HG03064 (cell line): ENCODE data around the gene ABHD6.
"Not testable (repeated sequence)": the region's sequence is repeated elsewhere in the genome, so short reads cannot be mapped to it uniquely, and the experiment has no call there.

ENCODE experiments used
- ATAC-seq: cut with Tn5 transposase; IDR thresholded peaks from one replicate; pipeline ENCODE4 v1.9.1; 2021; ENCODE audit warnings: low read depth; ENCODE audit not compliant: unreplicated experiment

Gene ABHD6

DNA sequence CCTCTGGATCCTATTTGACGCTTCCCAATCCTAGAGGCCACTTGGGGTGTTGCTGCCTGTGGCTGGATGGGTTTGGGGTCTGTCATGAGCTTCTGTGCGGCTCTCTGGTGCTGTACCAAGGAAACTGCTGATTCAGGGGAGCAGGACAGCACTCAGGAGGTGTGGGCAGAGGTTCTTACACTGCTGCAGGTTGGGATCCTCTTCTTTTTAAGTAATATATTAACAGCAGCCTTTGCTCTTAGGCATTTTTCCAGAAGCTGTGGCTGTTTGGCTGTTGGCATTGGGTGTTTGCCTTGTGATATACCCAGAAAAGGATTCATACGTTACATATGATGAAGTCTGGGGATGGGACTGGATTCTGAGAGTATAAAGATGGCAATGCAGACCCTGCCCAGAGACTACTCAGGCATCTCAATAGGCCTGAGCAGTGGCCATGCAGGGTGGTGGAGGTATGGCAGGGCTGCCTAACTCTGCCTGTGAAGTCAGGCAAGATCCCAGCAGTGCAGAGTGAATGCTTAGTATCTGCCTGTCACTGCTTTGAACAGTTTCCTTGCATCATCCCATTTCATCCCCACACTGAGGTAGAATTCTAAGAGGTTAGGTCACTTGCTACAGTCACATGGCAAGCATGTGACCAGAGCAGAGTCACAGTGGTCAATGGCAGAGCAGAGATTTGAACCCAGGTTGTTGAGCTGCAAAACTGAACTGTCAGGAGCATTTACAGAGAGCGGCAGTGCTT is 3.9 kb downstream of the ABHD6 start:
- no peak for ATAC-seq

DNA sequence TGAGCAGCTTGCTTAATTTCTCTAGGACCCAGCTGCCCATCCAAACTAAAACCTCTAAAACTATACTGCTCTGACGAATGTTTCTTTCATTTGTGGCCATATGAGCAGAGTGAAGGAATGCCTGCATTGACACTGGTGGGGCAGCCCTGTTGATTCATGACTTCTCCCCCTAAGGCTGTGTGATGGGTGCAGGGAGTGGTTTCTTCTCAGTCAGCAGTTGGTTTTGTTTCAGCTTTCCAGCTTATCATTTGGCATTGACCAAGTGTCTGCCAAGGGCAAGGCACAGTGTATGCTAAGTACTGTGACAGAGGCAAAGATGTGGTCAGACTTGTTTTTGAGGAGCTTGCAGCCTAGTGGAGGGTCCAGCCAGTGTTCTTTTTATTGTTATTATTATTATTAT is 4.7 kb downstream of the ABHD6 start:
- no peak for ATAC-seq

DNA sequence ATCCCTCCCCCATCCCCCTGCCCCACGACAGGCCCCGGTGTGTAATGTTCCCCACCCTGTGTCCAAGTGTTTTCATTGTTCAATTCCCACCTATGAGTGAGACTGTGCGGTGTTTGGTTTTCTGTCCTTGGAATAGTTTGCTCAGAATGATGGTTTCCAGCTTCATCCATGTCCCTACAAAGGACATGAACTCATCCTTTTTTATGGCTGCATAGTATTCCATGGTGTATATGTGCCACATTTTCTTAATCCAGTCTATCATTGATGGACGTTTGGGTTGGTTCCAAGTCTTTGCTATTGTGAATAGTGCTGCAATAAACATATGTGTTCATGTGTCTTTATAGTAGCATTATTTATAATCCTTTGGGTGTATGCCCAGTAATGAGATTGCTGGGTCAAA is 5.3 kb downstream of the ABHD6 start:
- ATAC-seq: not testable (repeated sequence)

DNA sequence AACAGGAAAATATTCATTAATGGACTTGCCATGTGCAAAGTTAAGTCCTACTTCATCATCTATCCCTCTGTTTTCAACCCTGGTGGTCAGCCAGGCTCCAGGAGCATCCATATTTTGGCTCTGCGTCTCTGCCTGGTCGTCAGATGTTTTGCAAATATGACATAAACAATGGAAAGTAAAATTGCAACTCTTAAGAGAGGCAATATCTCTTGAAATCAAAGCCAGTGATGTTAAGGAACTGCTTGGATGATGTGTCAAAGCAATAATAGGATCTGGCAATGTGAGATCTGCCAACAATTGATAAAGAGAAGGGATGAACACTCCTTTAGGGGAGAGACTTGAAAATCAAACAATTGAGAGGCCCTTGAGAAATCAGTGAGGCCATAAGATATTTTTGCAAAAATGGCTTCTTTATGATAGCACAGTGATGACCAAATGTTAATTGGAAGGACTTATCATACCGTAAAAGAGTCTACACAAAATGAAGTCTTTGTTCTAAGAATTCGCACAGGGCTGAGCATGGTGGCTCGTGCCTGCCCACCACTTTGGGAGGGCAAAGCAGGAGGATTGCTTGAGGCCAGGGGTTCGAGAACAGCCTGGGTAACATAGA is 6.5 kb downstream of the ABHD6 start:
- ATAC-seq: no peak

DNA sequence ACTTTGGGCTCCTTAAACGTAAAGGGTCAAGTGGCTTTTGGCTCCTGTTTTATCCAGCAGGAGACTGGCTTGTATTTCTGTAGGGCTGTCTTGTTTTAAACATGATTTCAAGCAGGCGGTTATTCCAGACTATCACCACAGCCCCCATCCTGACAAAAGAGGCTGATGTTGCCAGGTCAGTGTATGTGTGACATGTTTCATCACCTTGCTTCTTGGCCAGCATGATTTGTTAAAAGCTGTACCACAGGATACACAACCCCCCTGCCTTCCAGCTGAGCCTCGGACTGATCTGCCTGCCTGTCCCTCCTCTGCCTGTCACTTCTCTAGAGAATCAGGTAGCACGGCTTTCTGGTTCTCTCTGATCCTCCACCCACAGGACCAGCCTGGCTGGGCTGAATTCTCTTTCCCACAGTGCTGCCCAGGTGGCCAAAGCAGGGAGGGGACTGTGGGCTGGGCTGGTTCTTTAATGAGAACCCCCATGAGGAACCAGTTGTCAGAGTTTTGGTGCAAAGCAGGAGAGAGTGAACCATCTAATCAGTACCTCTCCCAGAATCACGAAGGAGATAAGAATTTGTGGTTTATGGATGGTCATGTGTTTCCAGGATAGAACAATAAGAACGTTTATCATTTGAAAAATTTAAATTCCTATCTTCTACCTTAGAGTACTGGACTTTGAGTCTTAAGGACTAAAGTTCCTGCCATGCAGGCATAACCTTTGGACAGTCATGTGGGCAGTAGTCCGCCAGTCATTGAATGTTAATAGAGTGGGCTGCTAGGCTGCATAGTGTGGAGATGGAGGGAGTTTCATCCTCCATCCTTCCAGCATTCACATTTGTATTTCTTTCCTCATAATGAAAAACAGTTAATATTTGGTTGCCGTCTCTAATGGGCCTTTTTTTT is 8.8 kb downstream of the ABHD6 start:
- no peak for ATAC-seq

DNA sequence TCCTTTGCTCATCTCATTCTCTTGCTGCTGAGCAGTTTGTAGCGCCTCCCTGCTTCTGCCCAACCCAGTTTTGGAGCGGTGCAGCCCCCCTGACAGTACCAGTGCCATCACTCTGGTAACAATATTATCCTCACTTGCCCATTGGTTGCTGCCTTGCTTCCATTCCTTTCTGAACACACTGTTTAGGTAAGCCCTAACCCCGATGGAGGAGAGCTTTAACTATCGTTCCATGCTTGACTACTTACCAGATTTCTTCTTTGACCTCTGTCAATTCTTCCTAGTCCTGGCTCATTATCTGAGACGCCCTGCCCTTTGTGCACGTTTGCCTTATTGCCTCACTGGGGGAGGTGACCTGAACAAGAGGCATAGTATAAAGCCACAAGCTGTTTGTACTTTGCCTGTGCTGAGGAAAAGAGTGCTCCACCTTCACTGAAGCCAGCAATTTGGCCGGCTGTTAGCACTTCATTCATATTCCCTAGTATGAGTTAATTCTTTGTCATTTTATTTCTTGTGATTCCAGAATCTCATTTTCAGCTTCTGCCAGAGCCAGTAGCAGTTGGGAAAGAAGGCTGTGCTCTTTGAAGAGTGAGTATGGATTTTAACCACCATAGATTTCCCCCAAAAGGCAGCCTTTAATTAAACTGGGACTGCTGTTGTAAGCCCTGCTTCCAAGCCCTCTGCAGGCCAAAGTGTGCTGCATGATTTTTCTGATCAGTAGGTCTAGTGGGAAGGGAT is 11.9 kb downstream of the ABHD6 start:
- ATAC-seq: no peak

DNA sequence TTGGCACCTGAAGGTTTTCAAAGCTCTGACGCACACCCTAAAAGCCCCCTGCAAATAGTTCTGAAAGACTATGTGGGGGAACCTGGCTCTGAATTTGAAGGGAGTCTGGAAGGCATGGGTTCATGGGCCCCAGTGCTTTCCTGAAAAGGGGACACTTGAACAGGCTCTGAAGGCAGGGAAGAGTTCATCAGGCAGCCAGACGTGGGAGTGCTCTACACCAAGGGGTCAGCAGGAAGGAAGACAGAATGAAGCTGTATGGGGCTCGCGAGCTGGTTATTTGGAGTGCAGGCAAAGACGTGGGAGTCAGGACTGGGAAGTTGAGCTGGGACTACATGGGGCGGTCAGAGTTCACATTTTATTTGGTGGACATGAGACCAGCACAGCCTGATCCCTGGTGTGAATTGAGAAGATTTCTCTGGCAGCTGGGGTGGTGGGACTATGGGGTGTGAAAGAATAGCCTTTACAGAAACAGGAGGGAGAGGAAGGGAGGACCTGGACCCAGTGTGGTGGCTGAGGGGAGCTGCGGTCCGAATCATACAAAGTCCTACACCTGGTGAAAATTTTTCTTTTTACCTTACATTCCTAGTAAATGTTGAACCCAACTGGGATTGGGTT is 12.6 kb downstream of the ABHD6 start:
- no peak for ATAC-seq

DNA sequence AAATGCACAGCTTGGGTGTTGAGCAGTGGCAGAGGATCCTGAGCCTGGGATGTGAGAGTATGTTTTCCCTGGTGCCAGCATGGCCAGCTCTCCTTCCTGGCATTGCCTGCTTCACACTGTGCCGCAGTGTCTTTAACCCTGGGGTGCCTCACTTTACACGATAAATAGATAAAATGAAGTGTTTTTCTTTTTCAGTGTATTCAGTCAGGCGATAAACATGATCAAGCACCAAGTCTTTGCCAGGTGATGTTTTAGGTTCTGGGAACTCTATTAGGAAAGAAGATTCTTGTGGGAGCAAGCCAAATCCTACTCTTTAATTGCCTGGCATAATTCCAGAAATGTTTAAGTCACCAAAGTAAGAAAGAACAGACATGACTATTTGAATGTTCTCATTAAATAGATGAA is 14.0 kb downstream of the ABHD6 start:
- ATAC-seq: no peak

DNA sequence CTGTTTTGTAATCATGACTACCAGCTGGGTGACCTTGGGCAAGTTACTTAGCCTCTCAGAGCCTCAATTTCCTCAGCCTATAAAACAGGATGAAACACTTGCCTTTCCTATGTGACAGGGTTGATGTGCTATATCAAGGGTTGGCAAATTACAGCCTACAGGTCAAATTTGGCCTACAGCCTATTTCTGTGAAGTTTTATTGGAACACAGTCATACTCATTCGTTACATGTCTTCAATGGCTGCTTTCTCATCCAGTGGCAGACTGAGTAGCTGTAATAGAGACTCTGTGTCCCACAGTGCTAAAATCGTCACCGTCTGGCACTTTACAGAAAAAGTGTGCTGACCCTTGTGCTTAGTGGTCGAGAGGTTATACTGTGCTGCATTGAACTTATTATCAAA is 16.6 kb downstream of the ABHD6 start:
- no peak for ATAC-seq

DNA sequence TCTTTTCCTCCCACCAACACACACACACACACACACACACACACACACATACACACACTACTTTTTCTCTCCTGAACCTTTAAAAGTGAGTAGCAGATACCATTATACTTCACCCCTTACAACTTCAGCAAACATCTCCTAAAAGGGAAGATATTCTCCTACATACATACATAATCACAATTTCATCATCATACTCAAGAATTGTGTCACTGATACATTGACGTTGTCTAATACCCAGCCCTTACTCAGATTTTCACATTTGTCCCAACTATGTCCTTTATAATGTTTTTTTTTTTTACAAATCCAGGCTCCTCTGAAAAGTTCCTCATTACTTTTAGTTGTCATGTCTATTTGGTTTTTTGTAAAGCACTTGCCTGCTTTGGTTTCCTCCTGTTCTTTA is 18.5 kb downstream of the ABHD6 start:
- ATAC-seq: no peak

DNA sequence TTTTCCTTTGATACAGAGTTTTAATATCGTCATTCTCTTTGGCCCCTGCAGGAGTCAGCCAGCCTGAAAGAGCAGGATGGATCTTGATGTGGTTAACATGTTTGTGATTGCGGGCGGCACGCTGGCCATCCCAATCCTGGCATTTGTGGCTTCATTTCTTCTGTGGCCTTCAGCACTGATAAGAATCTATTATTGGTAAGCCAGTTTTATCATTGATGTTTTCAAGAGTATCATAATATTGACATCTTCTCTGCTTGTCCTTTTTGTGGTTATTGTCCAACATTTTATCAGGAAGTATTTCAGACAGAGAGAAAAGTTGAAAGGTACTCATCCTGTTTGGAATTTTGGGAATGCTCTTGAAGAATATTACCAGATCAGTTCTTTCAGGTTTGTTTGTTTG is 18.9 kb downstream of the ABHD6 start:
- ATAC-seq: no peak

DNA sequence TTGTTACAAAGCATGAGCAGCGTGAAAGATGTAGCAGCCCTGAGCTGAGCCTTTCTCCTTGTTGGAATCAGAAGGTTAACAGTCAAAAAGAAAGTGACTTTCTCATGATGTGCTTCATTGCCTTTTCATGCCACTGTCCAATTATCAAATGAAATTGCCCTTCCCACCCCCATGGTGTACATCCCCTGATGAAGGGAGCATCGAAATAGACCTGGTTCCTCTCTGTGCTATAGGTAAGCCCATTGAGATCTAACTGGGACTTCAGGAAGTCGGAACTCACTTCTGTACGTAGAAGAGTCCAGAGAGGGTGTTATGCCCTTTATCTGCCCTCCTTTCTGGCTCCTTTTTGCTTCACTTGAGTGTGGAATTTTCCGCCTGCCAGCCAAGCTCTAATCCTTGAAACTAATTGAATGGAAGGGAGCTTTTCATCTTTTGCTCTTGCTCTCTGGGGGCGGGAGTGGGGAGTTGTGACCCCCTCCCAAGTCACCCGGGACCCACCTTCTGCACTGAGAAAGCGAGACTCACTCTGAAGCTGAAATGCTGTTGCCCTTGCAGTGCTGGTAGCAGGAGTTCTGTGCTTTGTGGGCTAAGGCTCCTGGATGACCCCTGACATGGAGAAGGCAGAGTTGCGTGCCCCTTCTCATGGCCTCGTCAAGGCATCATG is 20.9 kb downstream of the ABHD6 start:
- no peak for ATAC-seq

DNA sequence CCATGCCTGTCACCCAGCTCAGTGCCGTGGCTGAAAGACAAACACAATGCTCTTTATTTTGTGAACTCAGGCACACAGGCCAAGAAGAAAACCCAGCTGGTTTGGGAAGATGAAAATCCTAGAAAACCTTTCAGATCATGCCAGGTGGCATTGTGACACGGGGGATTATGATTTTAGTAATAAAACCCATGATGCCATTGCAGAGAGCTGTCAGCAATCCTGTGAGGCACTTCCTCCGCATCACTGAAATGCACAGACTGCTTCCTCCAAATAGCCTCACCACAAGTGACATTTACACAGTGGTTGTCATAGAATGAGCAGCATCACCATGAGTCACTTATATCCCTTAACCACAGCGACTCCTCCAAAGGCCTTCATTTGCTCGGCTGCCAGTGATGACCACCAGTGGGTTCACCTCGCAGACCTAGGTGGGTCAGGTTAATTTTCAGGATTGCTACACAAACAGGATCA is 22.7 kb downstream of the ABHD6 start:
- ATAC-seq: no peak

DNA sequence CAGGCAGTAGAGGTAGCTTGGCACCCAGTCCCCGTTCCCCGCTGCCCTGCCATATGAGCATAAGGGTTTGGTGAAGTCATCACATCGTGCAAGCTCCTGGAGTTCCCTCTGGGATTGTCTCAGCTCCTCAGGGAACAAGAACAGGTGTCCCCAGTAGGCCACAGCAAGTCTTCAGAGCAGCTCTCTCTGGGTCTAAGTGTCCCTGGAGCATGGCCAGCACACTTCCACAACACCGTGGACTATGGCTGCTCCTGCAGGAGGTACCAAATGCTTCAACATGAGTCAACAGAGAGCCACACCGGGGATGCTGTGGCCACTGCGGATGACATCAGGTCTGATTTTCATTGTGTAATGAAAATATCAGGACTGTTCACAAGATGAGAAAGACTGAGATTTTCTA is 23.1 kb downstream of the ABHD6 start:
- ATAC-seq: no peak

DNA sequence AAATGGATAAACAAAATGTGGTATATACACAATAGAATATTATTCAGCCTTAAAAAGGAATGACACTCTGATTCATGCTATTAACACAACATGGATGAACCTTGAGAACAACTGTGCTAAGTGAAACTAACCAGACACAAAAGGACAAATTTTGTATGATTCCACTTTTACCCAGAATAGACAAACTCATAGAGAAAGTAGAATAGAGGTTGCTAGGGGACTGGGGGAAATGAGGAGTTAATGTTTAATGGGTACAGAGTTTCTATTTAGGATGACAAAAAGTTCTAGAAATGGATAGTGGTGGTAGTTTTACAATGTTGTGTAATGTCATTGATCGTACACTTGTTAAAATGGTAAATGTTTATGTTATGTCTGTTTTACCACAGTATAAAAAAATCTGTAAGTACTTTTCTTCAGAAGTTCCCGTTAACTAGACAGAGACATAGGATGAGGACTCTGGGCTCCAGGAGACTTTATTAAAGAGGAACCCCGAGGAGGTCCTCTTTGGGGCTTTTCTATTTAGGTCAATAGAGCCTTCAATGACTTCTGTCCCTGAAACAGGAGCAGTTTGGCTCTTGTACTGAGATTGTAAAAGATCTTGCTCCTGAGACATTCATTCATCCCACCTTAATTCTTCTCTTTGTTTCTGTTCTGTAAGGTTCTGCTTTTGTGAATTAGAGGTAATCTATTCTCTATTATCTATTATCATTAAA is 24.5 kb downstream of the ABHD6 start:
- ATAC-seq: peak; percentile 65

DNA sequence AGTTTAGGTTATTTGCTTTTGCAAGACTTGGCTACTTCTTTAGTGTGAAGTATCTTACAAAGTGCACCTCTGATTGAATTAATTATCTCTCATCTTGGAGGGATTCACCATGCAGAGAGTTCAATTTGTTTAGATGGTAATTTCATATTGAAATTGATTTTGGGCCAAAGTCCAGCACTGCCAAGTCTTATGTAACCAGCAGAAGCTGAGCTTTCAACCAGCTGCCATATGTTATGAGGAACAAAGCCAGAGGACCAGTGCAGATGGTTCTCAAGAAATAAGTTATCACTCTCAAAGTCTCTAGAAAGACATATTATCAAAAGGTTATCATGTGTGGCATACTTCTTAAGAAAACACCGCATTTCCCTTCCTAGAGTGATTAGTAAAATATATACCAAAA is 29.0 kb downstream of the ABHD6 start:
- no peak for ATAC-seq

DNA sequence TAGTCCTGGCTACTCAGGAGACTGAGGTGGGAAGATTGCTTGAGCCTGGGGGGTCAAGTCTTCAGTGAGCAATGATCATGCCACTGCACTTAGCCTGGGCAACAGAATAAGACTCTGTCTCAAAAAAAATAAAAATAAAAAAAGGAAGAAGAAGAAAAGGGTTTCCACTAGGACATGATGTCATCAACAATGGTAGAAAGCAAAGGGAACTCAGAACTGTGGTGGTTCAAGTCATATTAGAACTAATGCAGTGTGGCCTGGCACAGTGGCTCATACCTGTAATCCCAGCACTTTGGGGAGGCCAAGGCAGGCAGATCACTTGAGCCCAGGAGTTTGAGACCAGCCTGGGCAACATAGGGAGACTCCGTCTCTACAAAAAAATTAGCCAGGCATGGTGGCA is 30.0 kb downstream of the ABHD6 start:
- ATAC-seq: not testable (repeated sequence)

DNA sequence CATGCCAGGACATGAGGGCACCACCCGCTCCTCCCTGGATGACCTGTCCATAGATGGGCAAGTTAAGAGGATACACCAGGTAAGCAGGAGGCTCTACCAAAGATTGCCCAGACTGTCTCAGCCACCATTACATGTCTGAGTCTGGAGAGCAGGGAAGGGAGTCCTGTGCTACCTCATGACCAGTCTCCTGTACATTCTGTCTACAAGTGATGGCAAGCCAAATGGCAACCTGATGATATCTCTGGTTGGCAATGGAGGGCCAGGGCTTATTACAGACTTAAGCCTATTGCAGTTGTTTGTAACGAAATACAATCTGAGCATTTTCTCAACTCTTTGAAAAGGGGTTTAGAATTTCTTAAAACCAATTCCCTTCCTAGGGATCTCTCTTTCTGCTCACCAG is 31.8 kb downstream of the ABHD6 start:
- no peak for ATAC-seq

DNA sequence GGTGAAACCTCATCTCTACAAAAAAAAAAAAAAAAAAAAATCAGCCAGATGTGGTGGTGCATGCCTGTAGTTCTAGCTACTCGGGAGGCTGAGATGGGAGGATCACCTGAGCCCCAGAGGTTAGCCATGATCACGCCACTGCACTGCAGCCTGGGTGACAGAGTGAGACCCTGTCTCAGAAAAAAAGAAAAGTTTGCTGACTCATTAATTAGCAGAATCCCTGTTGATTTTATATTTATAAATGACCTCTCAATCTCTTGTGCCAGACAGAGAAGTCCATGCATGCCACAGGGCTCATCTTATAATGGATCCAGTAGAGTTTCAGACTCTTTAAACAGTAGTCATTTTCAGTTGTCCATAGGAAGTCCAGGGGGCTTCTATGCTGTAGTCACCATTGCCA is 32.9 kb downstream of the ABHD6 start:
- no peak for ATAC-seq
